RWPE1 (cell line): ENCODE results near the gene BTBD9.

Experiments used
- CTCF ChIA-PET: fragments of 350-600 bp; sonication (Branson Sonifier 250); formaldehyde crosslinking; extraction: SDS; loops from one replicate; lab custom pipeline; 2021; lab: Yijun Ruan, JAX
- POLR2A ChIA-PET: fragments of 400-600 bp; formaldehyde crosslinking; extraction: SDS; loops from one replicate; lab custom pipeline; 2020; ENCODE audit warnings: antibody characterized with exemption; ENCODE audit not compliant: low non-redundant PET; lab: Yijun Ruan, JAX
- DNase-seq: peaks from one replicate; pipeline ENCODE4 v3.0.0; 2012; ENCODE audit warnings: low spot score
- H3K27ac ChIP-seq: fragments of 450-650 bp; 2 replicates; pipeline ENCODE4 v1.5.1; 2017
- TF ChIP-seq, protein P1 (sequence below): fragments of 450-650 bp; conservative IDR thresholded peaks from 2 replicates; pipeline ENCODE4 v1.5.1; 2017; ENCODE audit warnings: low read depth, mild to moderate bottlenecking

BTBD9 gene

DNA sequence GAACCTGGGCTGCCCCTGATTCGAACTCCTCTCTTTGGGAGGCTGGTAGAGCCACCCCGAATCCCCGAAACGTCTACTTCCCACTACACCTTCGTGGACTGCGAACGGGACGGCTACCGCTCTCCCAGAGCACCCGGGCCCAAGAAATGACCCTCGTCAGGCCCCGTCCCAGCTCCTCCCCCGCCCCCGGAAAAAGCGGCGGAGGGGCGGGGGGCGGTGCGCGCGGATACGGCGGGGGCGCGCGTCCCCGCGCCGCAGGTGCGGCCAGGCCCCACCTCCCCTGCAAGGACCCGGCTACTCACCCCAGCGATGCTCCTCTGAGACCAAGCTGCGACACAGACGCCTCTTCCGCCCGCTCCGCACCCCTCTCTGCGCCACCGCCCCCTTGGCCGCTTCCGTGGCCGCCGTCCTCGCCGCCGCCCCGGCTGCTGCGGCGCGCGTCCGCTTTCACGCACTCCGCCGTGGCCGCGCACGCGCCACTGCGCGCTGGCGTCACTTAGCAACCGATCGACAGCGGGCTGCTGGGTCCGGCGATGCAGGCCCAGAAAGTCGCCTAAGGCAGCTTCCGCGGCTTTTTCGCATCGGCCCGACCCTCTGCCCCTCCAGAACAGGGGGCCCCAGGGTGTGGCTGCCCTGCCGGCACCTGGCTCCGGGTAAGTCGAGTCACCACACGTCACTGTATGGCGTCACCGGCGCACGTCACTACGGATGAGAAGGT is at the start of gene BTBD9:
Gene BTBD9 (minus strand): TSS at position 432 of the 718 bp plus-strand sequence.
- POLR2A ChIA-PET, result interaction anchor here (0.6 kb wide), 1 partner anchor 89 kb away, joined by 3 read pairs; no protein-coding TSS in a partner anchor
- CTCF ChIA-PET, result no interaction called here
- peak; percentile 70 for DNase-seq
- peak within 1 kb of the TSS; percentile 77 for H3K27ac ChIP-seq
- TF ChIP-seq, protein P1, sequence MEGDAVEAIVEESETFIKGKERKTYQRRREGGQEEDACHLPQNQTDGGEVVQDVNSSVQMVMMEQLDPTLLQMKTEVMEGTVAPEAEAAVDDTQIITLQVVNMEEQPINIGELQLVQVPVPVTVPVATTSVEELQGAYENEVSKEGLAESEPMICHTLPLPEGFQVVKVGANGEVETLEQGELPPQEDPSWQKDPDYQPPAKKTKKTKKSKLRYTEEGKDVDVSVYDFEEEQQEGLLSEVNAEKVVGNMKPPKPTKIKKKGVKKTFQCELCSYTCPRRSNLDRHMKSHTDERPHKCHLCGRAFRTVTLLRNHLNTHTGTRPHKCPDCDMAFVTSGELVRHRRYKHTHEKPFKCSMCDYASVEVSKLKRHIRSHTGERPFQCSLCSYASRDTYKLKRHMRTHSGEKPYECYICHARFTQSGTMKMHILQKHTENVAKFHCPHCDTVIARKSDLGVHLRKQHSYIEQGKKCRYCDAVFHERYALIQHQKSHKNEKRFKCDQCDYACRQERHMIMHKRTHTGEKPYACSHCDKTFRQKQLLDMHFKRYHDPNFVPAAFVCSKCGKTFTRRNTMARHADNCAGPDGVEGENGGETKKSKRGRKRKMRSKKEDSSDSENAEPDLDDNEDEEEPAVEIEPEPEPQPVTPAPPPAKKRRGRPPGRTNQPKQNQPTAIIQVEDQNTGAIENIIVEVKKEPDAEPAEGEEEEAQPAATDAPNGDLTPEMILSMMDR, result no peak

DNA sequence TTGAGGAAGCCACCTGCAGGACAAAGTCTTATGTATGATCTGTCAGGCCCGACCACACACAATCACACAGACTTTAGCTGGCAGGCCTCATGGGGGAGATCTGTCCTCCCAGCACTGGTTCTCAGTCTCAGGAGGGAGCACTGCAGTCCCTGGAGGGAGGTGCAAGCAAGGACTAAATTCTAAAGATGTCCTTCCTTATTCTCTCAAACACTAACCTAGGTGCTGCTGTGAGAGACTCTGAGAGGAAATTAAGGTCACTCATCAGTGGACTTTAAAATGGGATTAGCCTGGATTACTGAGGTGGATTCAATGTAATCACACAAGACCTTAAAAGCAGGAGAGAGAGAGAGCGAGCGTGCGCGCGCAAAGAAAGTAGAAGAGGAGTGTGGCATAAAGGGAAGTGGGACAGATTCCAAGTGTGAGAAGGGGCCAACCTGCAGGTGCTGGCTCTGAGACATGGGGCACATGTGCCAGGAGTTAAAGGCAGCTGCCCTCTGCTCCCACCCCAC is 48.9 kb upstream of the BTBD9 start:
- TF ChIP-seq, protein P1, result no peak
- CTCF ChIA-PET, result interaction anchor here (0.7 kb wide), 1 partner anchor 921 kb away, joined by 4 read pairs; no protein-coding TSS in a partner anchor
- H3K27ac ChIP-seq, result no peak overlapping the region; the same call in 1 of the 2 replicates
- DNase-seq, result no peak
- POLR2A ChIA-PET, result no interaction called here

DNA sequence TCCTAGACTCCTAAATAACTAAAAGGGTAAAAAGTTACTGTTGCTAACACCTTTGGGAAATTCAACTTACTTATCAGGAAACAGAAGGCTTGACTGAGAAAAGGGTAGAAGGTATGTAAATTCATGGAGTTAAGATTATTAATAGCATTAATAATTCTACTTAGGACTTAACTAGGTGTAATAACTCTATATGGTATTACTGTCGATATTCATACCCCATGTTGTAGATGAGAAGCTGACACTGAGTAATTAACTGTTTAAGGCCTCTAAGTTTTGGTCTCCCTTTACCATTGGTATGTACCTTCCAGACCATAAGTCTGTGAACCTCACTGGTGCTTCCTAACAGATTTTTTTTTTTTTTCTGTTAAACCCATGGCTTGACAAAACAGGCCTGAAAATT is 47.8 kb upstream of the BTBD9 start:
- H3K27ac ChIP-seq, result no peak overlapping the region
- no peak for DNase-seq
- ChIA-PET POLR2A (interaction anchor here (0.6 kb wide), 1 partner anchor 16 kb away, joined by 7 read pairs; no protein-coding TSS in a partner anchor), CTCF (interaction anchor here (0.6 kb wide), 1 partner anchor 140 kb away, joined by 6 read pairs; no protein-coding TSS in a partner anchor)
- TF ChIP-seq, protein P1, result no peak

DNA sequence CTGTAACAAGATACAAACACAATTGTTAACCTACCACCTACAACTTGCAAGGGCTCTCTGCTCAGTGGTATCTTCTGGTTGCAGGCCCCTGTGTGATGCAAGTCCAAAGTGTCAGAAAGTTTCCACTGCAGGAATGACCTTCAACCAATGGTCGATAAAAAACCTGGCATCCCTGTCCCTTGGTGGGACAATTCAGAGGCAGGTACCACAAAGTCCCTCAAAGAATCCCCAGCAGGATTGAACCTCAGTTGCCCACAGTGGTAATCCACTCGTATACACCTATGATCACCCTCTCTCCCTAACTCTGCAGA is 47.3 kb upstream of the BTBD9 start:
- CTCF ChIA-PET, result interaction anchor here (0.6 kb wide), 1 partner anchor 141 kb away, joined by 6 read pairs; no protein-coding TSS in a partner anchor
- TF ChIP-seq, protein P1, result no peak
- POLR2A ChIA-PET, result no interaction called here
- no peak for DNase-seq
- no peak overlapping the region for H3K27ac ChIP-seq

DNA sequence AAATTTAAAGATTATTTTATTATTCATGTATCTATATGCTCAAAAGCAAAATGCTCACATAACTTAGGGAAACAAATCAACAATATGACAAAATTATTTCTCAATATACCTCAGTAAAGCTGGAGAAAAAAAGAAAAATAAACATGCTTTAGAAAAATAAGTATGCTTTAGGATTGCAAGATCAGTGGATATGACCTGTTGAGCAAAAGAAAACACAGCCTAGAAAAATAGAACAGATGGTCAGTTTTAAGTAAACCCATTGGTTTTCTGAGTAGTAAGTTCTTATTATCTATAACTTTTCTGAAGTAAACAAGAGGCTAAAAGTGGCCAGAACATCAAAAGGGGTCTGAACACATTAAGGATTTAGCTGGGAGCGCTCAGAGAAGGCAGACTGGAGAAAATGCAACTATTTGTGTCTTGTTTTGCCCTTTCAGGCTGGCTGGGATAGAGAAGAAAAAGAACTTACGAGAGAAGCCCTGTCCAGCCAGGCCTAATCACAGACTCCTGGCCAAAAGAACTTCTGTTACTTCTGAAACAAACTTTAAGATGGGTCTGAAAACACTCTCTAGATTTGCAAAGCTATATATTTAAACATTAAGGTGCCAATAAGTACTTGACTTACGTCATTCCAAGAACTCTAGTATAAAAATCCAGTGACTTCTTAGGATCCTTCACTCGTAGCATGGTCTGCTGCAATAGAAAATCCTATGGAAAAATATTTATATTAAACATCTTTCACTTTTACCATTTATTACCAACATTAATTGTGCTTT is 46.7 kb upstream of the BTBD9 start:
- no peak for DNase-seq
- TF ChIP-seq, protein P1, result no peak
- ChIA-PET CTCF (interaction anchor here (0.6 kb wide), 1 partner anchor 798 kb away, joined by 3 read pairs; no protein-coding TSS in a partner anchor), POLR2A (no interaction called here)
- H3K27ac ChIP-seq, result no peak overlapping the region

DNA sequence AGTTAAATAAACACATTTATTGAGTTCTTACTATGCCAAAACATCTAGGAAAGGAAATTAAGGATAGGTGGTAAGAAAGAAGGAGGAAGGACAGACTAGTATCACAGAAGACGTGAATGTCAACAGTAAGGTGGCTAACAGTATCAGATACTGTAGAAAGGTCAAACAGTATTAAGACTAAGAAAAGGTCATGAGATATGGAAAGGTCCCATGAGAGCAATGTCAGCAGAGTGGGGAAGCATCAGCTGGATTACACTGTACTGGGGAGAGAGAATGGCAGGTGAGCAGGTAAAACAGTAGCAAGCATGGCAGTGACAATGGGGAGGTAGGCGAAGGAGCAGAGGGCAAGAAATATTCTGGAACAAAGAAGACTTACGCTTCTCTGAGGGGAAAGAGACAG is 45.2 kb upstream of the BTBD9 start:
- ChIA-PET POLR2A (no interaction called here), CTCF (no interaction called here)
- H3K27ac ChIP-seq, result no peak overlapping the region
- TF ChIP-seq, protein P1, result no peak
- no peak for DNase-seq
